ENCODE results near the gene IPO7. TPM values are rescaled to one million over a fixed set of nuclear protein-coding genes. Genes with fewer than 3 reads are reported as not detected.
"Not testable (repeated sequence)": the region's sequence is repeated elsewhere in the genome, so short reads cannot be mapped to it uniquely, and the experiment has no call there.

Gene IPO7
- total RNA-seq, 4 donors from 2014 or later, result 79.1 to 188 (median 140) TPM

- no peaks in the 10 kb centered on the region for H3K9me3 ChIP-seq
- no peak overlapping the region for H3K4me3 ChIP-seq
- no peak for DNase-seq
- H3K36me3 ChIP-seq, result no peaks in the 10 kb centered on the region
- no peaks in the 10 kb centered on the region for H3K27me3 ChIP-seq
- intact Hi-C loops (cut with DNase I; ENCODE audit: low total_unique reads), result no loop called here
- no peak overlapping the region for H3K27ac ChIP-seq
- no peaks in the 10 kb centered on the region for H3K4me1 ChIP-seq
- no peak for TF ChIP-seq CTCF (IDR thresholded peaks at IDR 0.05)
- TF ChIP-seq POLR2A (IDR thresholded peaks at IDR 0.05), result no peak
Observed at GRCh38 chr11:9351321-9351881, 33.1 kb upstream of the IPO7 start.

GRCh38 chr11:9357041-9357440 lies 27.4 kb upstream of the IPO7 start:
- Histone ChIP-seq H3K27ac (no peak overlapping the region), H3K9me3 (no peaks in the 10 kb centered on the region), H3K4me1 (no peaks in the 10 kb centered on the region), H3K36me3 (no peaks in the 10 kb centered on the region), H3K27me3 (no peaks in the 10 kb centered on the region), H3K4me3 (no peak overlapping the region)
- intact Hi-C loops (cut with DNase I; ENCODE audit: low total_unique reads), result no loop called here
- TF ChIP-seq CTCF (IDR thresholded peaks at IDR 0.05), result no peak
- TF ChIP-seq POLR2A (IDR thresholded peaks at IDR 0.05), result no peak
- DNase-seq, result no peak

DNA sequence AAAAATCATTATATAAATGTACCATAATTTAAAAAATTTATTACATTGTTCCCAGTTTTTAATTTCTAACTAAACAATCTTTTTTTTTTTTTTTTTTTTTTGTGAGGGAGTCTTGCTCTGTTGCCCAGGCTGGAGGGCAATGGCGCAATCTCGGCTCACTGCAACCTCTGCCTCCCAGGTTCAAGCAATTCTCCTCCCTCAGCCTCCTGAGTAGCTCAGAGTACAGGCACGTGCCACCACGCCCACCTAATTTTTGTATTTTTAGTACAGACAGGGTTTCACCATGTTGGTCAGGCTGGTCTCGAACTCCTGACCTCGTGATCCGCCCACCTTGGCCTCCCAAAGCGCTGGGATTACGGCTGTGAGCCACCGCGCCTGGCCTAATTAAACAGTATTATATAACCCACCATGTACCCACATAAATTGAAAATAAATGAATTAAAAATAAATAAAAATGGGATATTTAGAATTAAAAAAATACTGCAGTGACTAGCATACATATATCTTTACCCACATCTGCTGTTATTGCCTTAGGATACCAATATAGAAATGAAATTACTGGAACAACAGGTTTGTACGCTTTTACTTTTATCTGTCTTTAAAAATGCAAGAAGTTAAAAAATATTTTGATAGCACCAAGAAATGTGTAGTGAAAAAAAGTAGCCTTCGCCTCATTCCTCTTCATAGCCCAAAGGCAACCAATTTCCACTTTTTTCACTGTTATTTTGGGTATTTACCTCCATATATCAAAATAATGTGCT lies 23.4 kb upstream of the IPO7 start:
- H3K4me1 ChIP-seq; H3K9me3 ChIP-seq; DNase-seq; H3K27me3 ChIP-seq; H3K27ac ChIP-seq; intact Hi-C loops (cut with DNase I; ENCODE audit: low total_unique reads); H3K4me3 ChIP-seq; H3K36me3 ChIP-seq: not testable (repeated sequence)

- no peaks in the 10 kb centered on the region for H3K4me1 ChIP-seq
- intact Hi-C loops (cut with DNase I; ENCODE audit: low total_unique reads), result no loop called here
- no peaks in the 10 kb centered on the region for H3K27me3 ChIP-seq
- no peaks in the 10 kb centered on the region for H3K36me3 ChIP-seq
- no peaks in the 10 kb centered on the region for H3K9me3 ChIP-seq
- H3K27ac ChIP-seq, result no peak overlapping the region
- no peak overlapping the region for H3K4me3 ChIP-seq
- no peak for DNase-seq
- TF ChIP-seq CTCF (IDR thresholded peaks at IDR 0.05), result no peak
- TF ChIP-seq POLR2A (IDR thresholded peaks at IDR 0.05), result no peak
Observed at GRCh38 chr11:9362393-9362863, 22.0 kb upstream of the IPO7 start.

DNA sequence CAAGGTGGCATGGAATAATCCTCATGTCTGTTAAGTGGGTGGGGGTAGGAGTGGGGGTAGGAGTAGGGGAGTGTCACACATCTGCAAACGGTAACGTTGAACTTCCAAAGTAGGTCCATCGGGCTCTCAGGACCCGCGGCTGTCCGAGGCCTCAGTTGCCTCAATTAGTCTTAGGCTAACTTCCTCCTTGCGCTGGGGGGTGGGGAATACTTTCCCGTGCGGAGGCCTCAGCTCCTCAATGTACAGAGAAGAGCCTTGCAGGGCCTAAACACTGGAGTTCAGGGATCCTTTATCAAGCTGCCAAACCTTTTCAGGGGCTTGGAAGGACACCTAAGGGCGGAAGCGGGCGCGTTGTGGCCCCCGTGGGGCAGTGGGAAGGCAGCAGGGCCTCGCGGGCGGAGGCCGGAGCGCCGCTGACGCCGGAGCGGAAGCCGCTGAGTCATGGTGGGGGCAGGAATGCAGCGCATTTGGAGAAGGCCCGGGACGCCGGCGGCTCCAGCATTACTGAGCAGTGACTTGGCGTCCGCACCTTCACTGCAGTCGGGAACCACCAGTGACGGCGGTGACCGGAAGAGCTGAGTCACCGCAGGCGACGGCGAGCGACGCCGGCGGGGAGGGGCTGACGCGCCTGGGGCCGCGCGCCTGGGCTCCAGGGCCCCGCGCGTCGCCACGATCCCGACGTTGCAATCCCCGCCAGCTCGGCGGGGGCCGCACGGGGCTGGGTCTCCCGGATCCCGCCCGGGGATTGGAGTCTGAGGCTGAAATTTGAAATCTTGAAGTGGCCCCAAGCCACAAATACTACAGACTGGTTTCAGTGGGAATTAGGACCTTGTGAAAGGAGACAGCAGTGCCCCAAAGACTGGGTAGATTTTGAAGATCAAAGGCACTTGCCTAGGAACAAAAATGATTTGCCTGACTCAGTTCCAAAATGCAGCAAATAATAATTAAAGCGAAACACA lies 20.2 kb upstream of the IPO7 start:
- DNase-seq, result peak; percentile 91 to 93
- Histone ChIP-seq H3K27ac (peak overlapping the region; percentile 90 to 96), H3K4me1 (no peaks in the 10 kb centered on the region), H3K36me3 (no peaks in the 10 kb centered on the region), H3K27me3 (no peaks in the 10 kb centered on the region), H3K4me3 (peak overlapping the region; percentile 40 to 45), H3K9me3 (no peaks in the 10 kb centered on the region)
- intact Hi-C loops (cut with DNase I; ENCODE audit: low total_unique reads), result no loop called here
- TF ChIP-seq POLR2A (IDR thresholded peaks at IDR 0.05) (peak; percentile 68 to 76), CTCF (IDR thresholded peaks at IDR 0.05) (peak in 1 of 4 experiments; percentile 7)
